ENCODE data around the gene DMD. TPM values are rescaled to one million over a fixed set of nuclear protein-coding genes. Genes with fewer than 3 reads are reported as not detected.

Gene DMD
- total RNA-seq, 1 donor from 2014 or later: 5.1 TPM

GRCh38 chrX:31154946-31155345 lies 2056.4 kb downstream of the DMD start:
- ATAC-seq: no peak

- no peak for ATAC-seq
These were observed 2057.8 kb downstream of the DMD start for GRCh38 chrX:31153475-31154047.

GRCh38 chrX:31147175-31147574 lies 2064.2 kb downstream of the DMD start:
- no peak for ATAC-seq

GRCh38 chrX:31139961-31140360 lies 2071.4 kb downstream of the DMD start:
- ATAC-seq: no peak

GRCh38 chrX:31138124-31138523 lies 2073.2 kb downstream of the DMD start:
- ATAC-seq: no peak

DNA sequence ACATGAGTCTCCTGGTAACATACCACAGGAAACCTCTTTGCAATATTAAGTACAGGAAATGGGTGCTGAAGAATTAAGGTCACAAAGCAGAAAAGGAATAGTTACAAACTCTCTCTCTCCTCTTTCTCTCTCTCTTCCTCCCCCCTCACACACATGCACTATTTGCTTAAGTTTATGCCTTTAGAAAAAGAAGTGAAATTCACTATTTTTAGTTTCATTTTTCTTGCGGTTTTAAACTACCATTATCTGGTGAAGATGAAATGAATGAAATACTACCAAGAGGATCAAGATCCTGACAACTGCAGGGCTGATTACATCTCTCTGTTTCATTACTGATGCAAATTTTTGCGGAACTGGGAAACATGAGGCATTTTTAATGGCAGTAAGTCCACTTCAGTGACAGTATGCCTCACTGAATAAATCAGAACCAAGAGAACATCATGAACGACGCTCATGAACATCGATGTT lies 2075.2 kb downstream of the DMD start:
- no peak for ATAC-seq

- ATAC-seq: no peak
These were observed 2078.5 kb downstream of the DMD start for GRCh38 chrX:31132821-31133241.

DNA sequence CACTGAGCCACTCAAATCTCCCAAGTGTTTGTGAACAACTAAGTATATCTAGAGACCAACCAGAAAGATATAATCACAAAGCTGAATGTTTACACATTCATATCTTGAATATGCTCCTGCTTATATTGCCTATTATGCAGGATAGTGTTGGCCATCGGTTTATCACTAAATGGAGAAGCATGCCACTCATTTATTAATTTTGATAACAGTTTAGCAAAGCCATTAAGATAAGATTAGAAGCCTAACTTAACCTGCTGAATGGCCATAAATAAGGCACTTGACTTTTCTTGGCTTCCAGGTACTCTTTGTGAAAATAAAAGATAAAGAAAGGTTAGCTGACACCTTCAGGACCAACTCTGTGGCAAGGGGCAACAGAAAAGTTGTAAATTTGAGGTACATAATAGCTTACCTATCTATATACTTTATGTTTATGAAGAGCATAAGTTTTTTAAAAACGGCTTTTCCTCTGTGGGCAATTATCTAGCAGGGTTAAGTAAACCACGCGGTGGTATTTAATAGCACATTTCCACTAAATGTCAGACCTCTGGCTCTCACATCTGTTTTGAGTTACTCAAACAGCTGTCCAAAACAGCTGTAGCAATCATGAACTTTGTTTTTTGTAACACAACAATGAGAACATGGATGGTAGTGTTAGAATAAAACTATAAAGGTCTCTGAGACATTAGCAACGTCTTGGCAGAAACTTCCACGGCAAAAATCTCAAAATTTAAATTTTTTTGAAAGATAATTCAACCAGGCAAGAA lies 2080.7 kb downstream of the DMD start:
- ATAC-seq: no peak

DNA sequence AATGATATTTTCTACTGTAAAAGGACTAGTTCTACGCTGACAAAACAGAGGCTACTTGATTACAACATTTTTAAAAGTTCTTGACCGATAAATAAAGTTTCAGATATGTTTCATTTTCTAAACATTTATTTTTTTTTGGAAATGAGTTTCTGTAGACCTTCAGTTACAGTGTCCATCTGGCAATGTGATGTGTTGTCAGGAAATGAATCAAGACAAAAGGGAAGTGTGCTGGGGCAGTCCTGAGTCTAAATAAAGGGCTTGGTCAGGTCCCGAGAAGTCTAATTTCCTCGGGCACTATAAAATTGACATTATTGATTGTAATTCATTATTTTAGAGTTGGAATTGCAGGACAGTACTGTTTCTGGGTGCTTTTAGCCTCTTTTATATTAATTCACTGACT lies 2082.5 kb downstream of the DMD start:
- no peak for ATAC-seq

DNA sequence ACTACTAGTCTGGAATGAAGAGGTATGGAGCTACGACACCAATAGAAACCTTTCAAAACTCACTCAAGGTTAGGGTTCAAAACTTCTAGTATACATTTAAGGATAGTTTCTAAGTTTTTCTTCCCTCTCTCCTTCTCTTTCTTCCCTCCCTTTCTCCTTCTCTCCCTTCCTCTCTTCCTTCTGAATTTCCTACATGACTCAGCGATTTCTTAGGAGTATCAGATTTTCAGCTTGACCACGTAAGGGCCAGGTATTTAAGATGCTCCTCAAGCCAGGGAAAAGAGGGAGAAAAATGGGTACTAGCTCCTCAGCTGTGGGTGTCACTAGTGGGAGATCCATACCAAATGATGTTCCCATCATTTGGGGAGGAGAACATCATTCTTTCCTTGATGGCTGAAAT lies 2083.6 kb downstream of the DMD start:
- ATAC-seq: no peak

DNA sequence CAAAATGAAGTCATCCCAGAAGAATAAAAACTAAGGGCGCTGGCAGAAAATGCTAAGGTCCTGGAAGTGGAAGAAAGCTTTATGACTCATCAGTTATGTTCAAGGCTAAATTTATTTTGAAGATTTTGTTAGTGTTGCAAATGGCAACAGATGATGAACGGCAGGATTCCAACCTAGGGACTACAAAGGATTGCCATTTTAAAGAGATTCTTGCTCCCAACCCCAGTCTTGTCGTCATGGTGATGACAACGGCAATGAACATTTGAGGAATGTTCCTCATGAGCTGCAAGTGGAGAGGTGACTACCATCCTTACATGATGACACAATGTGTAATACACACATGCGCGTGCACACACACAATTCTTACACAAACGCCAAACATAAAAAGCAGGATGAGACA lies 2085.1 kb downstream of the DMD start:
- ATAC-seq: no peak

GRCh38 chrX:31124536-31124935 lies 2086.8 kb downstream of the DMD start:
- ATAC-seq: no peak

DNA sequence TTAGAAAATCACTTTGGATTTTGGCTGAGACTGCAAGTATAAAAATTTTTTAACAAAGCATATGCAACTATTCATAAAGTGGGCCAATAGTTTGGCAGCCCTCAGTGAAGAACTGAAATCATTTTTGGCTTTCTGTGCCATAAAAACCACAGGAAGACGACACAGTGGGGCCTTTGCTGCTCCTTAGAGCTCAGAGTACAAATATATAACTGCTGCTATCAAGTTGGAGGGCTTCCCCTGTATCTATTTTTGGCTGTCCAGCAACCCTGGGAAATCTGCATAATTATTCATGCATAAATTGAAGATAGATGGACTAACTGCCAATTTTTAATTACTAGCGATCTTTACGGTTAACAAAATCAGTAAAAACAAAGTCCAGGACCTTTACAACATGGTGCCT lies 2088.0 kb downstream of the DMD start:
- ATAC-seq: no peak

GRCh38 chrX:31117266-31117665 lies 2094.1 kb downstream of the DMD start:
- no peak for ATAC-seq

- no peak for ATAC-seq
These were observed 2096.0 kb downstream of the DMD start for GRCh38 chrX:31115398-31115797.

DNA sequence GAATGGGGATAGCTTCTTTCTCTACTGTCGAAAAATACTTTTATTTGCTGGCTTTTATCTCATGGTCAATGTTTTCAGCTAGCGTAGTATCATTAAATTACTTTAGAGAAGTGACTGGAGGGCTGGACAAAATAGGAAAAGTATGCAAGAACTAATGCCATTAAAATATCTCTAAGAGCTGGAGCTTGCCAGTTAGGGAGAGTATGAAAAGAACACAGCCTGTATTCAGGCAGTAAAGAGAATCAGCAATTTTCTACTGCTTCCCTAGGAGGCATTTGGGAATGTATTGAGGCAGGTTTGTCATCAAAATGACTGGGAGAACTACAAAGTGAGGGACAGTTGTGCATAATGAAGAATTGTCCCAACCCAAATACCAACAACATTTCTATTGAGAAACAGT lies 2096.5 kb downstream of the DMD start:
- ATAC-seq: no peak

DNA sequence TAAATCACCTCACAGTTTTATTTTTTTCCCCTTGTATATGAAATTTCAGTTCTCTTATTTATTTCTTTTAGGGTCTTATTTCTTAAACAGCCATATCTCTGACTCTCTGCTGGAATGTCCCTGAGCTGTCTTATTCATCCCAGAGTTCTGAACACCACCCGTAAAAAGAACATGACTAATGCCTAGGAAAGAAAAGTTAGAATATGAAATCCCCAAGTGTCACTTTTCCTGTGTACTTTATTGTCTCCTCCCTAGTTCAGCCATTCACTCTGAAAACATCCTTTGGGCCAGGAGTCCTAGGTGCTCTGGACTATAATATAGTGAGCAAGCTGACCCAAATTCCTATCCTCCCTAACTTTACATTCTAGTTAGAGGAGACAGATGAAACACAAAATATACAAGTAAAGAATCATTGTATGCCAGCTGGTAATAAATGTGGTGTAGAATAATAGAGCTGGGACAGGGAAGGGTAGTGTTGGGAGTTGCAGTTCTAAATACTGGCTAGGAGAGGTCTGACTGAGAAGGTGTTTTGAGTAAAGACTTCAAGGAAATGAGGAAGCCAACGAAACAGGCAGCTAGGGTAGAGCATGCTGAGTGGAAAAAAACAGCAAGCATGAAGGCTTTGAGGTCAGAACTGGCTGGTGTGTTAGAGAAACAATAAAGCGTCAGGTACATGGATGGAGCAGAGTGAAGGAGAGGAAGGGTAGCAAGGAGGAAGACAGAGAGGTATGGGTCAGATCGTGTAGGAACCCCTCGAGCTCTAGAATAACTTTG lies 2098.9 kb downstream of the DMD start:
- ATAC-seq: no peak

- no peak for ATAC-seq
These were observed 2100.7 kb downstream of the DMD start for GRCh38 chrX:31110657-31111056.

DNA sequence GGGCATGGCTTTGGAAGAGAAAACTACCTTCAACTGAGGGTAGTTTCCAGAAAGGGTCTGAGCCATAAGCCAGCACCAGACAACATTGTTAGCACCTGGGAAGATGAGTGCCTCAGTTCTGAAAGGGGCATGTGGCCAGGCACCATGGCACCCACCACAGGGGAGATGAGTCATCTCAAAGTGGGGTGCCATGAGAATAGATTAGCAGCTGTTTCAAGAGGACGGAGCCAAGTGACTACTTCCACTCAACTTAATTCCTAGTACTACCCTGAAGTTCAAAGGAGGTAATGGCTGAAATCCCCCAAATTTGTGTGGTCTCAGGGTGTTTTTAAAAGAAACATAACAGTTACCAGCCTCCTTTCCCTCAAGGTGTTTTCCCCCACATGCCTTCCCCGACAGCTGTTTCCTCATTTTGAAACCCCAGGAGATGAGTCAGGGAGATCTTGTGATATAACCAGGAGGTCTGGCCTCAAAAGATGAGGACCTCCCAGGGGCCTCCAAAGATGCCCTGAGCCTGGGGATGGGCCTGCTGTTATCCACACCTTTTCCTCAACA lies 2111.7 kb downstream of the DMD start:
- ATAC-seq: no peak

GRCh38 chrX:31098079-31098478 lies 2113.3 kb downstream of the DMD start:
- no peak for ATAC-seq

DNA sequence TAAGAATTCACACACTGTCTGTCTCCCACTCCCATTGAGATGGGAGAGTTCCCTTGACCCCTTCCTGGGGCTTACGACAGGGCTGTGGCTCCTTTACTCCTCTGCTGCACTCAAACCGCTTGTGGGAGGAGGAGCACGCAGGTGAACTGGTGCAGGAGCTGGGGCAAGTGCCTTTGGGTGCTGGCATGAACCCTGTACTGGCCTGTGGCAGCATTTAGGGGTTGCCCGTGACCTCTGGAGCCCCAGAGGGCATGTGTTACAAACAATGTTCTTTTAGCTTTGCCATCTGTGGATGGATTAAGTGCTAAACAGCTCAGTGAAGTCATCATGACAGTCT lies 2117.7 kb downstream of the DMD start:
- no peak for ATAC-seq

DNA sequence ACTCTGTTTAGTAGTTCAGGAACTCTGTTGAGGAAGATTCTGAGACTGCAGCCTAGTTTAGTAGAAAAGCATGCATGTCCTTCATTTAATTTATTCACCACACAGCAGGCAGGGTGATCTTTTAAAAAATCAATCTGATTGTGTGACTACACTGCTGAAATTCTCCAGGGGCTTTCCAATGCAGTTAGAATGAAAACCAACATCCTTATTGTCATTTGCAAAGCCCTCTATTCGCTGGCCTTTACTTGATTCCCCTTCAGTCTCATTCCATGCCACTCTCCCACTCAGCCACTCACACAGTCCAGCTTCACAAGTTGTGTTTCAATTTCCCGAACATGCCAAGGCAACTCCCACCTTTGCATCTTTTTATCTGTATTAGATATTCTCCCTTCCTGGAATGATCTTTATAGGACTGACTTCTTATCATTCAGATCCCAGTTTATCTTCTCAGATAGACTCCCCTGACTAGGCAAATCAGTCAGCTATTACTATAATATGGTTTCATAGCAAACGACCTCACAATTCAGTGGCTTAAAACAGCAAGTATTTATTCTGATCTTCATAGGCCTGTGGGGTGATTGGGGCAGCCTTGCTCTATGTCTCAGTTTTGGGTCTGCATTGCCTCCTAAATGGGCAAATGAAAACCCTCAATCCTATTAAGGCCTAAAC lies 2118.2 kb downstream of the DMD start:
- no peak for ATAC-seq

- ATAC-seq: no peak
These were observed 2118.9 kb downstream of the DMD start for GRCh38 chrX:31092476-31092875.

All from esophagus mucosa (tissue), 1 donor.